ENCODE data around the gene KATNAL2. TPM values are rescaled to one million over a fixed set of nuclear protein-coding genes. Genes with fewer than 3 reads are reported as not detected.

Gene KATNAL2, protein sequence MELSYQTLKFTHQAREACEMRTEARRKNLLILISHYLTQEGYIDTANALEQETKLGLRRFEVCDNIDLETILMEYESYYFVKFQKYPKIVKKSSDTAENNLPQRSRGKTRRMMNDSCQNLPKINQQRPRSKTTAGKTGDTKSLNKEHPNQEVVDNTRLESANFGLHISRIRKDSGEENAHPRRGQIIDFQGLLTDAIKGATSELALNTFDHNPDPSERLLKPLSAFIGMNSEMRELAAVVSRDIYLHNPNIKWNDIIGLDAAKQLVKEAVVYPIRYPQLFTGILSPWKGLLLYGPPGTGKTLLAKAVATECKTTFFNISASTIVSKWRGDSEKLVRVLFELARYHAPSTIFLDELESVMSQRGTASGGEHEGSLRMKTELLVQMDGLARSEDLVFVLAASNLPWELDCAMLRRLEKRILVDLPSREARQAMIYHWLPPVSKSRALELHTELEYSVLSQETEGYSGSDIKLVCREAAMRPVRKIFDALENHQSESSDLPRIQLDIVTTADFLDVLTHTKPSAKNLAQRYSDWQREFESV
- 1.9 and 3.1 TPM in 2 replicates for total RNA-seq

DNA sequence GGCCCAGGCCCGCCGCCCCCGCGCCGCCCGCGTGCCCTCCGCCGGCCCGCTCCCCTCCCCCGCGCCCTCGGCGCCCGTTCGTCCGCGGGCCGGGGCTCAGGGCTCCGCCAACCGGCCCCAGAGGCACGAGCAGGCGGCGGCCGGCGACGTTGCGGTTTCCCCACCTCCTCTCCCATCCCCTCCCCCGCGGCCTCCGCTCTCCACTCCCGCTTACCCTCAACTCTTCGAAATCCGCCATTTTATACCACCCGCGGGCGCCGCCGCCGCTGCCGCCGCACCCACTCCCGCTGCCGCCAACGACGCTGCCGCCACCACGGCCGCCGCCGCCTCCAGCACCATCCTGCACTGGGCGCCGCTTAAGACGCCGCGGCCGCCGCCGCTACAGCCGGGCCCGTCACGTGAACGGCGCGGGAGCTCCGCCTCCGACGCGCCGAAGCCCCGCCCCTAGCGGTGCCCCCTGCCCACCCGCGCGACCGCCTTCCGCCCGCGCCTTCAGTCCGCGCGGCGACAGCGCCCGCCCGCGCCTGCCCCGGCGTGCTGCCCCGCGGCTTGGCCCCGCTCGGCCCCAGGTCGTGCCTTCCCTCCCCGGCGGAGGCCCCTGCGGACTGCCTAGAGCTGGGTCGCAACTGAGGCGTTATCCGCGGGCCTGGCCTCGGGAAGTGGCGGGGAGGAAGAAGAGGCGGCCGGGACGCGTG is at the start of gene KATNAL2, which contains the start of gene PIAS2:
TSS of gene KATNAL2 (plus strand) at position 495 of the 695 bp plus-strand sequence. CDS start 29,271 bp downstream, outside the sequence.
TSS of gene PIAS2 (minus strand) at position 400 of the 695 bp plus-strand sequence. CDS start at position 238, 162 bp downstream.

DNA sequence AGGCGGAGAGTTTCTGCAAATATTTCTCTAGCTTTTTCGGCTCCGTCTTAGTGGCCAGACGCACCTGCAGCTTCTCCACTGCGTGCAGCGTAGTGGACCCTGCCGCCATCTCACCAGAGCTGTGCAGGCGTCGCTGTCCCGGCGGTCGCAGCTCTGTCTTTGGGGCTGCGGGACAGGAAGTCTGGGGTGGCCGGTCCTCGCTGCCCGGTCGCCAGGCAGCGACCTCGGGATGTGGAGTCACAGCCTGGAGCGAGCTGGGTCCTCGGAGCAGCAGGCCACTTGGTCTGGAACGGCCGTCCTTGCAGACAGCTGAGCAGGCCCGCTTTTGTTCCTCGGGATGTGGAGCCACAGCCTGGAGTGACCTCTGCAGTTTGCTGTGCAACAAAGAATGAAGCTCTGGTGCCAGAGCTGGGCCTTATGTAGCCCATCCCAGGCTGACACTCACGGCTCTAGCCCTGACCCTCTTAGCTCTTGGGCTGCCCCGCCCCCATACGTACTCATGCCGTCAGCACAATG is 117.8 kb downstream of the KATNAL2 start, which contains the start of gene ELOA2:
TSS of gene ELOA2 (minus strand) at position 466 of the 516 bp plus-strand sequence. CDS start at position 109, 357 bp downstream.

DNA sequence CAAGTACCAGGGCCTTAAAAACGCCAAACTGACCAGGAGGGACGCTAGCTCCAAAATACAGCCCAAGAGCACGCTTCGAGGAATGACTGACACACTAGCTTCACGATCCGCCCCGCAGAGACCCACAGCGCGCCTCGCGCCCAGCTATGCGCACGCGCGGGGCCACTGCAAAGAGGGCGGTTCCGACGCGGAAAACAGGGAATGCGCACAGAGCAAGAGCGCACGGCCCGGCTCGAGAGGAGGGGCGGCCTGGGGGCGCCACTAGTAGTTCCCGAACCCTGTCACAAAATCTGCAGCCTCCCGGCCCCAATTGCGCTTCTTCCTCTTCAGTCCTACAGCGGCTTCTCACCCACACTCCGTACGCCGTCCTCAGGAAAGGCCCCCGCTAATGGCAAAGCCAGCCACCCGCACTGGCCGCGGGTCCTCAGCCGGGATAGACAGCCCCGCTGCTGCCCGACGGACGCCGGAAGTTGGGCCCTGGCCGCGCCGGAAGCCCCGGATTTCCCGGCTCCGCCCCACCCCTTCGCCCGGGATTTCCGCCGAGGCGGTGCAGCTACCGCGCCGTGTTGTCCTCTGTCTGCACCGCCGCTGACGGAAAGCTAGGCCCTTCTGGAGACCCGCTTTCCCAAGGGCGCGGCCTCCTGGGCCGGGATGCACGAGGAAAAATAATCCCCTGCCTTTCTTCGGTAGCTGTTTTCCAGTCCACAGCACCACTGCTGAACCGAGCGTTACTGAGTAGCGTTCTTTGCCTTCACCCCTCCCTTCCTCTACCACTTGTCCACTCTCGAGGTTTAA is 232.8 kb downstream of the KATNAL2 start, which contains the start of gene HDHD2:
TSS of gene HDHD2 (minus strand) at position 472 of the 795 bp plus-strand sequence. CDS start 14,061 bp downstream, outside the sequence.

Other genes with a start within 250 kb of the KATNAL2 start
- under 0.01 and 0.12 TPM in 2 replicates for gene ST8SIA5, start 160.5 kb upstream of the KATNAL2 start, total RNA-seq
- gene PIAS2, start 95 bp upstream of the KATNAL2 start, total RNA-seq, result 21.2 and 26.9 TPM in 2 replicates
- gene ELOA2, start 118.0 kb downstream of the KATNAL2 start, total RNA-seq, result not detected in 2 replicates
- gene HDHD2, start 232.9 kb downstream of the KATNAL2 start, total RNA-seq, result 22.9 and 26.1 TPM in 2 replicates

All from uterine smooth muscle cell (primary cell).